Measurements from ENCODE around the gene CYP19A1. TPM values are rescaled to one million over a fixed set of nuclear protein-coding genes. Genes with fewer than 3 reads are reported as not detected.

CYP19A1 gene
- polyA plus RNA-seq, 1 experiment: 0.06 TPM

DNA sequence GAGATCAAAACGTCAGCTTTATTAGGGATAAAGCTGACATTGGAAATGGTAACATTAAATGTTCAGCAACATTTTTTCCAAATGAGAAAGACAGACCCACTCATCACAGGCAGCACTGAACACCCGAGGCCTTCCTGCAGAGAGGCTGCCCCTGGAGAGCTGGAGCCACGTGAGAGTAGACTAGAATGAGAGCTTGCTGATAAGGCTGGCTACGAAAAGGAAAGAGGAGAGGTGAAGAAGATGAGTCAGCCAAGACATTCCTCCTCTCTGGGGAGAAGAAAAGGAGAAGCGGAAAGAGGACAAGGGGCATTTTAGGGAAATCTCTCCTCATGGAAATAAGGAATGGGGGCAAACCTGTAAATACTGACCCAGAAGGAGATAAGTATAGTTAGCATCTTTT is 7.3 kb downstream of the CYP19A1 start:
- Histone ChIP-seq H3K36me3 (ENCODE audit: control insufficient read depth, insufficient read depth, low read length) (no peaks in the 10 kb centered on the region), H3K27me3 (ENCODE audit: control insufficient read depth, insufficient read depth, low read length) (no peaks in the 10 kb centered on the region; the same call in 1 of the 2 replicates), H3K4me3 (ENCODE audit: low read depth, low read length) (no peak overlapping the region)
- ChIA-PET CTCF (interaction anchor here (0.6 kb wide), 1 partner anchor 48 kb away, joined by 3 read pairs; no protein-coding TSS in a partner anchor), POLR2A (no interaction called here)
- no peak for DNase-seq (ENCODE audit: low read depth)
- no peak for TF ChIP-seq CTCF (IDR thresholded peaks at IDR 0.05; ENCODE audit: insufficient read depth, low read depth, low read length)

- ChIA-PET POLR2A (no interaction called here), CTCF (interaction anchor here (0.6 kb wide), 1 partner anchor 29 kb away, joined by 3 read pairs; no protein-coding TSS in a partner anchor)
- DNase-seq (ENCODE audit: low read depth): no peak
- Histone ChIP-seq H3K27me3 (ENCODE audit: control insufficient read depth, insufficient read depth, low read length) (no peaks in the 10 kb centered on the region; the same call in 1 of the 2 replicates), H3K36me3 (ENCODE audit: control insufficient read depth, insufficient read depth, low read length) (no peaks in the 10 kb centered on the region), H3K4me3 (ENCODE audit: low read depth, low read length) (no peak overlapping the region)
- TF ChIP-seq CTCF (IDR thresholded peaks at IDR 0.05; ENCODE audit: insufficient read depth, low read depth, low read length): no peak
Observed at GRCh38 chr15:51328926-51329325, 9.5 kb downstream of the CYP19A1 start.

GRCh38 chr15:51327081-51327480 is 11.3 kb downstream of the CYP19A1 start:
- H3K4me3 ChIP-seq (ENCODE audit: low read depth, low read length): no peak overlapping the region
- TF ChIP-seq CTCF (IDR thresholded peaks at IDR 0.05; ENCODE audit: insufficient read depth, low read depth, low read length): no peak
- no peaks in the 10 kb centered on the region for H3K36me3 ChIP-seq (ENCODE audit: control insufficient read depth, insufficient read depth, low read length)
- POLR2A ChIA-PET: no interaction called here
- CTCF ChIA-PET: interaction anchor here (0.9 to 2.1 kb wide), 3 partner anchors 38 to 164 kb away, joined by 3 to 5 read pairs (median 3); no protein-coding TSS in a partner anchor
- H3K27me3 ChIP-seq (ENCODE audit: control insufficient read depth, insufficient read depth, low read length): no peaks in the 10 kb centered on the region; the same call in none of the 2 replicates
- DNase-seq (ENCODE audit: low read depth): no peak

- no peak for TF ChIP-seq CTCF (IDR thresholded peaks at IDR 0.05; ENCODE audit: insufficient read depth, low read depth, low read length)
- no peak for DNase-seq (ENCODE audit: low read depth)
- POLR2A ChIA-PET: no interaction called here
- H3K27me3 ChIP-seq (ENCODE audit: control insufficient read depth, insufficient read depth, low read length): peaks cover 2% of the 10 kb centered on the region
- H3K36me3 ChIP-seq (ENCODE audit: control insufficient read depth, insufficient read depth, low read length): no peaks in the 10 kb centered on the region
- H3K4me3 ChIP-seq (ENCODE audit: low read depth, low read length): no peak overlapping the region
- CTCF ChIA-PET: interaction anchor here (1.8 to 2.1 kb wide), 2 partner anchors 14 to 162 kb away, joined by 5 read pairs; no protein-coding TSS in a partner anchor
Observed at GRCh38 chr15:51325167-51325566, 13.2 kb downstream of the CYP19A1 start.

GRCh38 chr15:51323749-51324148 is 14.6 kb downstream of the CYP19A1 start:
- peaks cover 4% of the 10 kb centered on the region for H3K27me3 ChIP-seq (ENCODE audit: control insufficient read depth, insufficient read depth, low read length)
- no peak for DNase-seq (ENCODE audit: low read depth)
- ChIA-PET POLR2A (no interaction called here), CTCF (interaction anchor here (1.8 kb wide), 1 partner anchor 12 kb away, joined by 5 read pairs; no protein-coding TSS in a partner anchor)
- no peak for TF ChIP-seq CTCF (IDR thresholded peaks at IDR 0.05; ENCODE audit: insufficient read depth, low read depth, low read length)
- no peaks in the 10 kb centered on the region for H3K36me3 ChIP-seq (ENCODE audit: control insufficient read depth, insufficient read depth, low read length)
- H3K4me3 ChIP-seq (ENCODE audit: low read depth, low read length): no peak overlapping the region
